Putamen (tissue), 1 donor: ENCODE measurements around the gene CES5A.
A peak's percentile ranks its signal among the peaks of the same experiment; 100 is the strongest.
"Not testable (repeated sequence)": the region's sequence is repeated elsewhere in the genome, so short reads cannot be mapped to it uniquely, and the experiment has no call there.

Source experiments
- DNase-seq: peaks from one replicate; pipeline ENCODE4 v3.0.0-alpha.2; 2016; ENCODE audit warnings: low spot score

Gene CES5A

GRCh38 chr16:55875273-55875672 lies at the start of gene CES5A:
Gene CES5A (minus strand): TSS chr16:55875373. CDS start chr16:55875221, 152 bp downstream.
- DNase-seq: no peak

GRCh38 chr16:55922662-55923061 lies 47.5 kb upstream of the CES5A start:
- DNase-seq: no peak

- DNase-seq: no peak
These were observed 42.4 kb upstream of the CES5A start for GRCh38 chr16:55917373-55918160.

DNA sequence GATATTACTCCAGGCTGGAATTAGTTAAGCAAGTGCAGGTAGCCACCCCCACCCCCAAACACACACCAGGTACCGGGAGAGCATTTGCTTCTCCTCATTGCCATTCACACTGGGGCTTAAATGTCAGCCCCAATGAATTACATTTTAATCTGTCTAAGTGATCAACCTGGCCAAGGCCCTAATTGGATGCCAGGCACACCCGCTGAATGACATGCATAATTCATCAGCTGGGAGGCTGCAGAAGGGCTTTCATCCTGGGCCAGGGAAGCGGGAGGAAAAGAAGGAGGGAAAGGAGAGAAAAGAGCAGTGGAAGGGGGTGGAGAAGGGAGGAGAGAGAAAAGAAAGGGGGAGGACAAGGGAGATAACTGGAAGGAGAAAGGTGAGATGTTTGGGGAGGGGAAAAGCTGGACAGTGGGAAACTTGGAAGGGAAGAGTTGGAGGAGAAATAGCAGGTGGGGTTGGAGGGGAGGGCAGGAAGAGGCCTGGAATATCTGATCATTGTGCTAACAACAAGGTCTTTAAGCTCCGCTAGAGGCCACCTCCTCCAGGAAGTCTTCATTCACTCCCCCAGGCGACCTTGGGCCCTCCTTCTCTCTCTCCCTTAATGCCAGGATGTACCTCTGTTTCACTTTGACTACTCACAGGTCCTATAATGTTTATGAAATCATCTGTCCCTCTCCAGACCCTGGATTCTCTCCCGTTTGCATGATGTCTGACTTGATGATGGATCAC lies 40.1 kb upstream of the CES5A start:
- DNase-seq: no peak

GRCh38 chr16:55914383-55914782 lies 39.2 kb upstream of the CES5A start:
- no peak for DNase-seq

DNA sequence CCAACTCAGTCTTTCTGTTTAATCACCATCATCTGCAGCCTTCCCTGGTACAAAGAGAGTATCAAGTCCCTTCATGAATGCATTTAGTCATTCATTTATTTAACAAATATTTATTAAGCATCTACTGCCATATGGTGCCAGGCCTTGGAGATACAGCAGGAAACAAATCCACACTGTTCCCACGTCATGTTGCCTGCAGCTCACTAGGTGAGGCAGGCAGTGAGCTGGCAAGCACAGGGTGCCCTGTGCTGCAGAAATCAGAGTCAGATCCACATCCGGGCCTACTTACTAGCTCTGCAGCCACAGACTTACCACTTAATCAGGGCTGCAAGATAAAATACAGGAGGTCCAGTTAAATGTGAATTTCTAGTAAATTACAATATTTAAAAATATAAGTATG lies 38.5 kb upstream of the CES5A start:
- DNase-seq: peak; percentile 44

- not testable (repeated sequence) for DNase-seq
These were observed 37.9 kb upstream of the CES5A start for GRCh38 chr16:55913121-55913520.

- peak; percentile 84 for DNase-seq
These were observed 36.8 kb upstream of the CES5A start for GRCh38 chr16:55912022-55912421.

DNA sequence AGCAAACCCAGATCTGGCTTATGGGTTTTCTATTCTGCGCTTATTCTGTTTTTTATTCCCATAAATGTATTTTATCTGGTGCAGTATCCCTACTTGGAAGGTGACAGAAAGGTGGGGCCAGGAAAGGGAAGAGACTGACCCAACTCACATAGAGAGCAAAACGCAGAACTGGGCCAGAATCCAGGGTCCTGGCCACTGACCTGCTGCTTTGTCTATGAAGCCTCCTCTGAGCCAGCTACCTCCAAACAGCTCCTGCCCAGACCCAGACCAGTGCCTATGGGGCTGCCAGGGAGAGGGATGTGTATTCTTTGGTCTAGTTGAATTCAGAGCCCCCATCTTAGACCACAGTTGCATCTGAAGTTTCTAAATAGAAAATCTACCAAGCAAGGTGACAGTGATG lies 36.4 kb upstream of the CES5A start:
- DNase-seq: no peak

DNA sequence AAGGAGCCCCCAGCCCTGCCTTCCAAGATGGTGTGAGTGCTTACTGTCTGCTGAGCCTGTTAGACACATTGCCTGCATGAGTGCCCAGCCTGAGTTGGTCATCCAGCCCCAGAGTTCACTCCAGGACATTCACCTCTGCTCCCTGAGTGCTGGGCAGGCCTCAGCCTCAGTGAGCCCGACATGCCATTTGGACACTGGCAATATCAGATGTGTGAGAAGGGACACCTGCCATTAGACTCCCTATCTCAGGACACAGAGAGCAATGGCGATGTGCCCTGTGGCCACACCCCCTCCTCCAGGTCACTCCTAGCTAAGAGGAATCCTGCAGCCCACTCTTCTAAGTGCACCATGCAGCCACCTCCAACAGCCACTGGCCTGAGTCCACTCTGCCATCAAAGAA lies 34.7 kb upstream of the CES5A start:
- no peak for DNase-seq

GRCh38 chr16:55908641-55909040 lies 33.5 kb upstream of the CES5A start:
- no peak for DNase-seq

DNA sequence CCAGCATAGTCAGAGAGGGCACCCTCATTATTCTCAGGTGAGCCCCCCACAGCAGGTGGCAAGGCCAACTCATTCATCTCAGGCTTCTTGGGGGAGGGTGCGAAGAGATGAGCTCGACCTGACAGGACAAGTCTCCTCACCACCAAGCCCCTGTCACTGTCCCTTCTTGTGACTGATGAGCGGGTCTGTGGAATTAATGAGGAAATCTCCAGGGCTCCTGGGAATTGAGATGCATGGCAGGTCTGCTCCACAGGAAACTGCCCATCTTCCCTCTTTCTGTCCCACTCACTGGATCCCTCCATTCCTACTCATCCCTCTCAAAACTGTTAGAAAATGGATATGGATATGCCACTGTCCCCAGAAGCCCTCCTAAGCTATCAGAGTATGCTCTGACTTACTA lies 32.5 kb upstream of the CES5A start:
- DNase-seq: no peak

DNA sequence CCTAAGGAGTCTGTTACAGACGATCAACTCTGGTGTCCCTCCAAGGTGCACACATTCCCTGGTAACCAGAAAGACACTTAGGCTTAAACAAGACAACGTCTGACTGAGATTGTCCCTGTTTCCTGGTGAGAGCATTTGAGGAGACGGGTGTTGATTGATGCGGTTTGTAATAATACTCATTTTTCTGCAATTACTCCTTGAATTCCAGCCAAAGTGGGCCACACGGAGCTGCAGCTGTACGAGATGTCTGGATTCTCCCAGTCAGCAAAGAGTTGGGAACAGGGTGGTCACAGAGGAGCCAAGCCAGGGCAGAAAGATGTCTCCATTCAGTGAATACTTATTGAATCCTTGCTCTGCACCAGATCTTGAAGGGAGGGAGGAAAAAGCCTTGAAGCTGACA lies 30.9 kb upstream of the CES5A start:
- DNase-seq: no peak

- DNase-seq: no peak
These were observed 30.5 kb upstream of the CES5A start for GRCh38 chr16:55905651-55906050.

GRCh38 chr16:55901566-55902217 lies 26.5 kb upstream of the CES5A start:
- no peak for DNase-seq

DNA sequence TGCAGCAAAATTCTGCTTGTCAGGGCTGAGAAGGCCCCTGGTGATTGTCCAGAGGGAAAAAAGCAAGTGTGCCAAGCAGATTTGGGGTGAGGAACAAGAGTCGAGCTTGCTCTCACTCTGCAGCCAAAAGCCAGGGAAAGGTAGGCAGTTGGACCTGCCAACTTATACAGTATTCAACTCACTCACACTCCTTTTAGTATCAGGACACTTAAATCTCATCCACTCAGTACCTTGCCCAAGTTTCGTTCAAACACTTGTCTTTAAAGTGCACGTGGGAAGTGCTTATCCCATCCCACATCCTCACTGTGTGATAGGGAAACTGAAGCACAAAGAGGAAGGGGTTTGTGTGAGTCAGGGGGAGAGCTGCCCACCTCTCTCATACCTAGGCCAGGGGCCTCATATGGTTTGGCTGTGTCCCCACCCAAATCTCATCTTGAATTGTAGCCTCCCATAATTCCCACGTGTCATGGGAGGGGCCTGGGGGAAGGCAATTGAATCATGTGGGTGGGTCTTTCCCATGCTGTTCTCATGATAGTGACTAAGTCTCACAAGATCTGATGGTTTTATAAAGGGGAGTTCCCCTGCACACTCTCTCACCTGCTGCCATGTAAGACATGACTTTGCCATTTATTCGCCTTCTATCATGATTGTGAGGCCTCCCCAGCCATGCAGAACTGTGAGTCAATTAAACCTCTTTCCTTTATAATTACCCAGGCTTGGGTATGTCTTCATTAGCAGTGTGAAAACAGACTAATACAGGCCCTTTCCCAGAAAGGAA lies 25.6 kb upstream of the CES5A start:
- no peak for DNase-seq

DNA sequence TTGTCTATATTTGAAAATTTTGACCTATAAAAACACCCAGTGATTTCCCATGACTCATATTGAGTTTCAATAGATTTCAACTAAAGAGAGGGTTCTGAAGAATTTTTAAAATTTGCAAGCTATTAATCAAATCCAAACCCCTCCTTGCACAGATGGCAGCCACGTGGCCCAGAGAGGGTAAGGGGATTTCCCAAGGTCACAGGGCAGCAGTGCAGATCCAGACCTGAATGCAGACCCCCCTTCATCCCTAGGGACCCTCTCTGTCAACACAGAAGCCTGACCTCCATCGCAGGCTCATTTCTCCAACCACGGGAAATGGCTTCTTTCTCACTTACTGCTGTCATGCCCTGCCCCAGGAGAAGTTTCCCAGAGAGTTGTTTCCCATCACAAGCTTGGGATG lies 24.7 kb upstream of the CES5A start:
- no peak for DNase-seq

DNA sequence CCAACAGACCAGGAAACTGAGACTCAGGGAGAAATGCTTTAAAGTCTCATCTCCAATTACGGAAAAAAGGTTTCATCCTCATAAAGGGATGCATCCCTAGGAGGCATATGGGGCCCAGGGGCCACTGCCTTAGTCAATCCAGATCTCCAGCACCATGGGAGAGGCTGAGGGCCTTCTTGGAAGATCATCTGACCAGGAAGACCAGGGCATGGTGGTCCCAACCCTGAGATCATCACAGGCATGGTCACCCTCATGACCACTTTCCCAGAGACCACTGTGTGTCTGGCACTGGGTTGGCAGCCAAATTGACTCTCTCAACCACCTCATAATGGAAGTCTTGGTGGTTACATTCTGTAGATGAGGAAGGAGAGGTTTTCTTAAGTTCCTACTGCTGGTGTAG lies 23.4 kb upstream of the CES5A start:
- no peak for DNase-seq

- no peak for DNase-seq
These were observed 17.6 kb upstream of the CES5A start for GRCh38 chr16:55892821-55893220.

GRCh38 chr16:55889518-55889917 lies 14.3 kb upstream of the CES5A start:
- no peak for DNase-seq

GRCh38 chr16:55888546-55888945 lies 13.4 kb upstream of the CES5A start:
- DNase-seq: no peak

GRCh38 chr16:55876854-55877253 lies 1.7 kb upstream of the CES5A start:
- no peak for DNase-seq
